Right atrium auricular region (tissue), 2 donors: ENCODE data around the gene NAMPT. TPM values are rescaled to one million over a fixed set of nuclear protein-coding genes. Genes with fewer than 3 reads are reported as not detected.

ENCODE experiments used
- DNase-seq: peaks from one replicate; pipeline ENCODE4 v3.0.0-alpha.2; 2019; ENCODE audit warnings: low spot score
- H3K27ac ChIP-seq, 2 donors: fragments of 200-600 bp; sonication (generic); 1 replicate in 1 of 2; 2 replicates in 1 of 2; pipeline ENCODE4 v1.5.1; 2016 to 2019
- H3K27me3 ChIP-seq, 2 donors: fragments of 200-600 bp; sonication (generic); one replicate each; pipeline versions ENCODE4 v1.5.1 to v1.6.0; 2017 to 2019
- H3K36me3 ChIP-seq: fragments of 200-600 bp; sonication (generic); one replicate; pipeline ENCODE4 v1.5.1; 2016
- H3K4me1 ChIP-seq, 2 donors: fragments of 200-600 bp; sonication (generic); one replicate each; pipeline versions ENCODE4 v1.5.1 to v1.6.0; 2017 to 2019
- H3K4me3 ChIP-seq, 2 donors: fragments of 200-600 bp; sonication (generic); 1 replicate in 1 of 2; 2 replicates in 1 of 2; pipeline ENCODE4 v1.5.1; 2017 to 2019; ENCODE audit warnings: mild to moderate bottlenecking in 1 of 2, moderate library complexity in 1 of 2
- H3K9me3 ChIP-seq, 2 donors: fragments of 200-600 bp; sonication (generic); one replicate each; pipeline ENCODE4 v1.5.1; 2019
- total RNA-seq, 2 donors: library from RNA; depleted of rRNA; stranded (reverse); fragments of >200 nt; gene quantifications; one replicate each; pipeline ENCODE4 v1.1.0, GENCODE V29; 2016
- TF ChIP-seq, protein P1 (sequence below), 2 donors: fragments of 200-600 bp; sonication (generic); IDR thresholded peaks; one replicate each; pipeline ENCODE4 v1.5.1; 2019; ENCODE audit warnings: antibody characterized with exemption in 2 of 2

NAMPT gene
- total RNA-seq, 2 donors from 2014 or later = 143 to 194 TPM

DNA sequence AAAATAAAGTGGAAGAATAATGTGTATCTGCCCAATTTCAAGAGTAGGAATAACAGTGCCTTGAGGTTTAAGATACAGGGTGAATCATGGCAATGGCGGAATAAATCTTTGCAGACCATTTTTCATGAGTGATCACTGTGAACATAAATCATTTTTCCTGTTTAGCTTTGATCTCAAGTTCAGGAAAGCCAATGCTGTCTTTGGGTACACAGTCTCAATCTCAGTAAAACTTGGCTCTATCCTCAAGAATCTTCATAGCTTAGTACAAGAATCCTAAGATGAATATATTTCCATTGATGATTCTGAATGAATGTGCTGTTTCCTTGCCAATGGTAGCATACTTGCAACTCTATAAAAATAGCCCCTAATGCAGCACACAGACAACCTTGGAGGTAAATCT lies 6.8 kb downstream of the NAMPT start:
- Histone ChIP-seq H3K27ac (no peak overlapping the region), H3K9me3 (no peaks in the 10 kb centered on the region), H3K36me3 (peaks cover 39% of the 10 kb centered on the region), H3K4me1 (peaks cover 0 to 37% of the 10 kb centered on the region in 2 donors), H3K4me3 (no peak overlapping the region), H3K27me3 (no peaks in the 10 kb centered on the region)
- no peak for DNase-seq
- TF ChIP-seq, protein P1, sequence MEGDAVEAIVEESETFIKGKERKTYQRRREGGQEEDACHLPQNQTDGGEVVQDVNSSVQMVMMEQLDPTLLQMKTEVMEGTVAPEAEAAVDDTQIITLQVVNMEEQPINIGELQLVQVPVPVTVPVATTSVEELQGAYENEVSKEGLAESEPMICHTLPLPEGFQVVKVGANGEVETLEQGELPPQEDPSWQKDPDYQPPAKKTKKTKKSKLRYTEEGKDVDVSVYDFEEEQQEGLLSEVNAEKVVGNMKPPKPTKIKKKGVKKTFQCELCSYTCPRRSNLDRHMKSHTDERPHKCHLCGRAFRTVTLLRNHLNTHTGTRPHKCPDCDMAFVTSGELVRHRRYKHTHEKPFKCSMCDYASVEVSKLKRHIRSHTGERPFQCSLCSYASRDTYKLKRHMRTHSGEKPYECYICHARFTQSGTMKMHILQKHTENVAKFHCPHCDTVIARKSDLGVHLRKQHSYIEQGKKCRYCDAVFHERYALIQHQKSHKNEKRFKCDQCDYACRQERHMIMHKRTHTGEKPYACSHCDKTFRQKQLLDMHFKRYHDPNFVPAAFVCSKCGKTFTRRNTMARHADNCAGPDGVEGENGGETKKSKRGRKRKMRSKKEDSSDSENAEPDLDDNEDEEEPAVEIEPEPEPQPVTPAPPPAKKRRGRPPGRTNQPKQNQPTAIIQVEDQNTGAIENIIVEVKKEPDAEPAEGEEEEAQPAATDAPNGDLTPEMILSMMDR (IDR thresholded peaks at IDR 0.05) = no peak

DNA sequence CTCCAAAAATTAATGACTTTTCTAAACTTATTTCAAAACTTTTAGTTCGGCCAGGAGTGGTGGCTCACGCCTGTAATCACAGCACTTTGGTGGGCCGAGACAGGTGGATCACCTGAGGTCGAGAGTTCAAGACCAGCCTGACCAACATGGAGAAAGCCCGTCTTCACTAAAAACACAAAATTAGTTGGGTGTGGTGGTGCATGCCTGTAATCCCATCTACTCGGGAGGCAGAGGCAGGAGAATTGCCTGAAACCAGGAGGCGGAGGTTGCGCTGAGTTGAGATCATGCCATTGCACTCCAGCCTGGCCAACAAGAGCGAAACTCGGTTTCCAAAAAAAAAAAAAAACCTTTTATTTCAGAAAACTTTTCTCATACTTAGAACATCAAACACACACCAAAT lies 8.3 kb downstream of the NAMPT start:
- Histone ChIP-seq H3K4me1 (peaks cover 0 to 24% of the 10 kb centered on the region in 2 donors), H3K4me3 (no peak overlapping the region), H3K27me3 (no peaks in the 10 kb centered on the region), H3K36me3 (peaks cover 51% of the 10 kb centered on the region), H3K27ac (no peak overlapping the region), H3K9me3 (no peaks in the 10 kb centered on the region)
- DNase-seq = no peak
- TF ChIP-seq, protein P1 (IDR thresholded peaks at IDR 0.05) = no peak

DNA sequence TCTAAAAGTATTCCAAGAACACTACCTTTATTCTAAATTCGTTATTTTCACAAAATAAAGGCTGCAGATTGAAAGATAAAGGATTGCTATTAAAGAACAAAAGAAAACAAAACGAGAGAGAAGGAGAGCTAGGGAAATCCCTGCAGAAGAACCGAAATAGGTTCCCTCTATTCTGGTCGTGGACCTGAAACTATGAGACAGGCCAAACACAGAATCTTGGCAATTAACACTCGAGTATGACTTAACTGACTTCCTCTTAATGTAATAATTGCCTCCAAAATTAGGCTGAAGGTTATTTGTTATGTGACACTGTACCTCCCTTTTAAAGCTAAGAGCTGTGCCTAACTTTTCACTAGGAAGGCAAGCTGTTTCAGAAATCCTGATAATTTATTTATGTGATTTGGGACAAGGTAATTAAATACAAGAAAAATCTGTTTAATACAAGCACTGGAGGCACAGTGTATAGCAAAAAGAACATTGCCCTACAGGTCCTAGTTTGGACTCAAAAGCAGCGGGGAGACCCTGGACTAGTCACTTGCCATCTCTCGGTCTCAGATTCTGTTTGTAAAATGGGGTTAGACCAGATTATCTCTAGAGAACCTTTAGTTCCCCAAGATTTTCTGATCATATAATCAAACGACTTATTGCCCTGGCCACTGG lies 11.6 kb downstream of the NAMPT start:
- peaks cover 82% of the 10 kb centered on the region for H3K36me3 ChIP-seq
- TF ChIP-seq, protein P1 (IDR thresholded peaks at IDR 0.05) = no peak
- H3K9me3 ChIP-seq = no peaks in the 10 kb centered on the region
- no peak for DNase-seq
- peaks cover 0 to 1% of the 10 kb centered on the region in 2 donors for H3K4me1 ChIP-seq
- no peaks in the 10 kb centered on the region for H3K27me3 ChIP-seq
- no peak overlapping the region for H3K4me3 ChIP-seq
- peak overlapping the region in 1 of 2 donors; percentile 62 for H3K27ac ChIP-seq

DNA sequence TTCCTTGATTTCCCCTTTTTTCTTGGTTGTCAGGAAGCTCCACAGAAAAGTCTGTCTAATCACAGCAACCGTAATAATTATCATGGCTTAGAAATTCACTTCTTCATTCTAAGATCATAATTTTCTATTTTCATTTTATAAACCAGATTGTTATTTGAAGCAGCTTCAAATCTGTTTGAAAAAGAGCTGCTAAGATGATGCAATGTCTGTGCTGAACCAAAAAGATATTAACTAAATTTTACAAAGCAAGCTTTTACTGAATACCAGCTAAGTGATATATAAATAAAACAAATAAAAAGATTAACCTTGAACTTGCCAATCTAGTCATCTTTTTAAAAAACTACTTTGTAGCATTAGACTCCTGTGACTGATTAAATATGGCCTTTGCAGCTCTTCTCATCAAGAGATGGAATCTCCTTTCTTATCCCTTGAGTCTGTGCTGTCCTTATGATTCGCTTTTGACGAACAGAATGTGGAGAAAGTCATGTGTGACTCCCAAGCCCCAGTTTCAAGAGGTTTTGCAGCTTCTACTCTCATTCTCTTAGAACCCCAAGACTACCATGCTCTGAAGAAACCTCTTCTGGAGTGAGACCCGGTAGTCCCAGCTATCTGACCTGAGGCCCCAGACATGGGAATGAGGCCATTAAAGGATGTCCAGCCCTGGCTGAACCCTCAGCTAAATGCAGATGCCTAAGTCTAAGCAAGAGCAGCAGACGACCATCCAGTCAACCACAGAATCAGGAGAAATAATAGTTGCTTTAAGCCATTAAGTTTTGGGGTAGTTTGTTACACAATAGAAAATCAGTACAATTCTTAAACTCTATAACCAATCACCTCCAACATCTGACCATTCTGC lies 14.4 kb downstream of the NAMPT start:
- no peaks in the 10 kb centered on the region for H3K27me3 ChIP-seq
- H3K27ac ChIP-seq = peak overlapping the region in 1 of 2 donors; percentile 62
- peaks cover 92% of the 10 kb centered on the region for H3K36me3 ChIP-seq
- no peaks in the 10 kb centered on the region for H3K9me3 ChIP-seq
- no peaks in the 10 kb centered on the region for H3K4me1 ChIP-seq
- DNase-seq = no peak
- TF ChIP-seq, protein P1 (IDR thresholded peaks at IDR 0.05) = no peak
- H3K4me3 ChIP-seq = no peak overlapping the region

DNA sequence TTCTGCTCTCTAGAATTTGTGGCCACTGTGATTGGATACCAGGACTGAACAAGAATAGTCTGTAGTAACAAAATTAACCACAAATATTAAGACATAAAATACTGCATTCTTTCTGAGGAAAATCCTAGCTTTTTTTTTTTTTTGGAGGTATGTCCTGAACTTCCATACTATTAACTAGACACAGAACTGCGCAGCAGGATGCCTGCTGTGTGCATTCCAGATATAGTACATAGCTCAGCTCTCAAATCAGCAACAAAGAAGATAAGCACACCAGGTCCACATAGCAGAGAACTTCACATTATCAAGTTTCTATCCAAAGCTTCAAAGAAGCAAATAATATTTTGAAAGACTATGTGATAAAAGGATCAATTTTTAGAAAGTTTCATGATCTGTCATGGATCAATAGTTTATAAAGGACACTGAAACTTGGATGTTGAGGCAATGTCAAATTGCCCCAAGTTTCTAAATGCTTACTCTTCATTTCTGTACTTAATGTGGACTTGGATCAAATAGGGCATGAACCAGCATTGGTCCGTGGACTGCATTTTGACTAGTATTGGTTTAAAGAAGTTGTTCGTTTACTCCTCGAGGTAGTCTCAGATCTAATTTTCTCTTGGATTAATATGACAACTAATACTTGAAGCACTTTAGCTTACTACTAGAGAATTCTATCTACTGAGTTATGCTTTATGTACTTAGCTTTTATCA lies 15.4 kb downstream of the NAMPT start:
- no peaks in the 10 kb centered on the region for H3K9me3 ChIP-seq
- no peaks in the 10 kb centered on the region for H3K4me1 ChIP-seq
- H3K27me3 ChIP-seq = no peaks in the 10 kb centered on the region
- H3K36me3 ChIP-seq = peaks cover 92% of the 10 kb centered on the region
- peak overlapping the region in 1 of 2 donors; percentile 62 for H3K27ac ChIP-seq
- no peak for DNase-seq
- H3K4me3 ChIP-seq = no peak overlapping the region
- TF ChIP-seq, protein P1 (IDR thresholded peaks at IDR 0.05) = no peak
